Mammary epithelial cell (primary cell): ENCODE results near the gene NLGN4X.

Experiments
- EZH2 ChIP-seq: IDR thresholded peaks from 2 replicates; pipeline ENCODE4 v1.6.1; 2012; ENCODE audit warnings: low read length, inconsistent platforms, borderline replicate concordance
- TF ChIP-seq, protein P1 (sequence below), 2 donors: IDR thresholded peaks in 1 of 2; conservative IDR thresholded peaks in 1 of 2; 2 replicates each; pipeline ENCODE4 v1.5.1; 2011 to 2012; ENCODE audit warnings: inconsistent platforms in 2 of 2, low read length in 2 of 2, mild to moderate bottlenecking in 2 of 2, control low read depth in 1 of 2, low read depth in 1 of 2; ENCODE audit not compliant: insufficient read depth in 1 of 2; ENCODE audit errors: extremely low read depth in 1 of 2

DNA sequence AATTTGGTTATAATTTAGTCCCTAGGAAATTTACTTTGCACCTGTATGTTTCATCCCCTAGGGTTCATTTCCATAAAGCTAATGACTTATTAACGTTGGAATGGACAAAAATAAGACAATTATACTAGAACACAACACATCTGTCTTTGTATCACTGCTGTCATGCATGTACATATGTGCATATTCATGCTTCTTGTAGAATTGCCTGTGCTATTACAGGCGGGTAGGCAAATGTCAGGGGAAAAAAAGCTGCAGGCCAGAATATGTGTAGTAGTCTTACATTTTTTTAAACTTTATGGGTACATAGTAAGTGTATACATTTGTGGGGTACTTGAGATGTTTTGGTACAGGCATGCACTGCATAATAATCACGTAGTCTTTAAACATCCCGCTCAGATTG lies 209.6 kb downstream of the NLGN4X start:
- TF ChIP-seq, protein P1, sequence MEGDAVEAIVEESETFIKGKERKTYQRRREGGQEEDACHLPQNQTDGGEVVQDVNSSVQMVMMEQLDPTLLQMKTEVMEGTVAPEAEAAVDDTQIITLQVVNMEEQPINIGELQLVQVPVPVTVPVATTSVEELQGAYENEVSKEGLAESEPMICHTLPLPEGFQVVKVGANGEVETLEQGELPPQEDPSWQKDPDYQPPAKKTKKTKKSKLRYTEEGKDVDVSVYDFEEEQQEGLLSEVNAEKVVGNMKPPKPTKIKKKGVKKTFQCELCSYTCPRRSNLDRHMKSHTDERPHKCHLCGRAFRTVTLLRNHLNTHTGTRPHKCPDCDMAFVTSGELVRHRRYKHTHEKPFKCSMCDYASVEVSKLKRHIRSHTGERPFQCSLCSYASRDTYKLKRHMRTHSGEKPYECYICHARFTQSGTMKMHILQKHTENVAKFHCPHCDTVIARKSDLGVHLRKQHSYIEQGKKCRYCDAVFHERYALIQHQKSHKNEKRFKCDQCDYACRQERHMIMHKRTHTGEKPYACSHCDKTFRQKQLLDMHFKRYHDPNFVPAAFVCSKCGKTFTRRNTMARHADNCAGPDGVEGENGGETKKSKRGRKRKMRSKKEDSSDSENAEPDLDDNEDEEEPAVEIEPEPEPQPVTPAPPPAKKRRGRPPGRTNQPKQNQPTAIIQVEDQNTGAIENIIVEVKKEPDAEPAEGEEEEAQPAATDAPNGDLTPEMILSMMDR (conservative IDR thresholded peaks at IDR 0.05 in 1 of 2, IDR thresholded peaks at IDR 0.05 in 1 of 2; ENCODE audit: extremely low read depth in 1 of 2, insufficient read depth in 1 of 2, low read depth in 1 of 2, low read length in 2 of 2): no peak
- TF ChIP-seq EZH2: no peak
